ENCODE measurements around the gene DAAM1.

Gene DAAM1

GRCh38 chr14:59389936-59390335 lies 201.5 kb downstream of the DAAM1 start:
- no peak for DNase-seq

GRCh38 chr14:59391388-59391787 lies 202.9 kb downstream of the DAAM1 start:
- no peak for DNase-seq

- no peak for DNase-seq
These were observed 205.8 kb downstream of the DAAM1 start for GRCh38 chr14:59394268-59394667.

GRCh38 chr14:59395672-59396071 lies 207.2 kb downstream of the DAAM1 start:
- DNase-seq = no peak

GRCh38 chr14:59398841-59399240 lies 210.4 kb downstream of the DAAM1 start:
- no peak for DNase-seq

- DNase-seq = no peak
These were observed 218.2 kb downstream of the DAAM1 start for GRCh38 chr14:59406454-59407245.

GRCh38 chr14:59407246-59408010 lies 219.0 kb downstream of the DAAM1 start:
- no peak for DNase-seq

GRCh38 chr14:59415836-59416602 lies 227.6 kb downstream of the DAAM1 start:
- no peak for DNase-seq

GRCh38 chr14:59417311-59417710 lies 228.8 kb downstream of the DAAM1 start:
- no peak for DNase-seq

- no peak for DNase-seq
These were observed 230.8 kb downstream of the DAAM1 start for GRCh38 chr14:59419303-59419702.
